Hepatocyte (in vitro differentiated cells): Measurements from ENCODE around the gene ADD2. TPM values are rescaled to one million over a fixed set of nuclear protein-coding genes. Genes with fewer than 3 reads are reported as not detected.

Experiments
- DNase-seq: peaks from one replicate; pipeline ENCODE4 v3.0.0-alpha.2; 2016; ENCODE audit warnings: low spot score
- H2AFZ ChIP-seq: fragments of 200-600 bp; sonication (generic); 2 replicates; pipeline ENCODE4 v1.6.0; 2016; ENCODE audit warnings: antibody characterized with exemption, mild to moderate bottlenecking
- H3K27ac ChIP-seq: fragments of 200-600 bp; sonication (generic); 2 replicates; pipeline ENCODE4 v1.5.1; 2016; ENCODE audit warnings: mild to moderate bottlenecking
- H3K27me3 ChIP-seq: fragments of 200-600 bp; sonication (generic); 2 replicates; pipeline ENCODE4 v1.6.1; 2016
- H3K36me3 ChIP-seq: fragments of 200-600 bp; sonication (generic); replicated peaks from 2 replicates; pipeline ENCODE4 v1.5.1; 2016; ENCODE audit warnings: low read depth; ENCODE audit not compliant: insufficient read depth
- H3K4me1 ChIP-seq: fragments of 200-600 bp; sonication (generic); 2 replicates; pipeline ENCODE4 v1.5.1; 2016; ENCODE audit warnings: mild to moderate bottlenecking, moderate library complexity; ENCODE audit not compliant: insufficient read depth
- H3K4me2 ChIP-seq: fragments of 200-600 bp; sonication (generic); 2 replicates; pipeline ENCODE4 v1.6.0; 2016
- H3K4me3 ChIP-seq: fragments of 200-600 bp; sonication (generic); 2 replicates; pipeline ENCODE4 v1.5.1; 2016; ENCODE audit warnings: mild to moderate bottlenecking
- H3K79me2 ChIP-seq: fragments of 200-600 bp; sonication (generic); 2 replicates; pipeline ENCODE4 v1.6.0; 2017; ENCODE audit warnings: mild to moderate bottlenecking
- H3K9me2 ChIP-seq: fragments of 200-600 bp; sonication (generic); replicated peaks from 2 replicates; pipeline ENCODE4 v1.6.0; 2017; ENCODE audit warnings: mild to moderate bottlenecking; ENCODE audit not compliant: insufficient read depth
- H3K9me3 ChIP-seq: fragments of 200-600 bp; sonication (generic); 2 replicates; pipeline ENCODE4 v1.5.1; 2016; ENCODE audit warnings: low read depth, mild to moderate bottlenecking
- H4K20me1 ChIP-seq: fragments of 200-600 bp; sonication (generic); 2 replicates; pipeline ENCODE4 v1.6.0; 2016; ENCODE audit warnings: mild to moderate bottlenecking; ENCODE audit not compliant: insufficient read depth, poor library complexity, severe bottlenecking
- CTCF ChIP-seq: fragments of 200-600 bp; sonication (generic); IDR thresholded peaks from 2 replicates; pipeline ENCODE4 v1.5.1; 2016; ENCODE audit warnings: antibody characterized with exemption, mild to moderate bottlenecking; ENCODE audit not compliant: poor library complexity
- EZH2 ChIP-seq: fragments of 200-600 bp; sonication (generic); IDR thresholded peaks from 2 replicates; pipeline ENCODE4 v1.6.1; 2016; ENCODE audit warnings: antibody characterized with exemption, mild to moderate bottlenecking, borderline replicate concordance
- EZH2phosphoT487 ChIP-seq: fragments of 200-600 bp; sonication (generic); IDR thresholded peaks from one replicate; pipeline ENCODE4 v1.6.1; 2018; ENCODE audit warnings: antibody characterized with exemption, mild to moderate bottlenecking, low read depth, moderate library complexity; ENCODE audit not compliant: unreplicated experiment, severe bottlenecking
- WGBS: methylation state at CpG from one replicate; pipeline ENCODE4 v1.1.6; 2016; ENCODE audit warnings: low lambda C conversion rate; ENCODE audit errors: missing lambda C conversion rate; 5-methylcytosine and 5-hydroxymethylcytosine counted together
- polyA plus RNA-seq: library from polyadenylated mRNA; unstranded; fragments of >200 nt; fragmentation: Nextera tagmentation; extraction: Ambion mirVana; gene quantifications from 2 replicates; pipeline ENCODE4 v1.2.1, GENCODE V29; 2016
- total RNA-seq: library from RNA; depleted of rRNA; stranded (reverse); fragments of >200 nt; gene quantifications from 2 replicates; pipeline ENCODE4 v1.2.3, GENCODE V29; 2014

The ADD2 gene
- total and polyA plus RNA-seq, 2 experiments from 2014 or later: 0.74 to 2.4 TPM

GRCh38 chr2:70671092-70671675, 96.8 kb downstream of the ADD2 start:
- no peaks in the 10 kb centered on the region for H3K4me1 ChIP-seq
- WGBS: 83% methylated on average over 7 of the region's 7 CpGs
- H2AFZ ChIP-seq: no peak overlapping the region
- TF ChIP-seq EZH2 (no peak), CTCF (no peak), EZH2phosphoT487 (no peak)
- H4K20me1 ChIP-seq: no peaks in the 10 kb centered on the region
- no peaks in the 10 kb centered on the region for H3K9me3 ChIP-seq
- no peak overlapping the region for H3K27ac ChIP-seq
- DNase-seq: no peak
- no peak overlapping the region for H3K4me2 ChIP-seq
- no peaks in the 10 kb centered on the region for H3K79me2 ChIP-seq
- H3K9me2 ChIP-seq: no peaks in the 10 kb centered on the region
- H3K36me3 ChIP-seq: no peaks in the 10 kb centered on the region
- H3K27me3 ChIP-seq: no peaks in the 10 kb centered on the region
- no peak overlapping the region for H3K4me3 ChIP-seq

GRCh38 chr2:70670626-70671025, 97.4 kb downstream of the ADD2 start:
- H3K27ac ChIP-seq: no peak overlapping the region
- no peak overlapping the region for H2AFZ ChIP-seq
- no peaks in the 10 kb centered on the region for H3K4me1 ChIP-seq
- no peaks in the 10 kb centered on the region for H4K20me1 ChIP-seq
- H3K9me2 ChIP-seq: no peaks in the 10 kb centered on the region
- H3K79me2 ChIP-seq: no peaks in the 10 kb centered on the region
- no peak overlapping the region for H3K4me3 ChIP-seq
- WGBS: 94% methylated on average over 3 of the region's 3 CpGs
- no peak overlapping the region for H3K4me2 ChIP-seq
- H3K27me3 ChIP-seq: no peaks in the 10 kb centered on the region
- no peak for DNase-seq
- H3K36me3 ChIP-seq: no peaks in the 10 kb centered on the region
- TF ChIP-seq EZH2 (no peak), CTCF (no peak), EZH2phosphoT487 (no peak)
- no peaks in the 10 kb centered on the region for H3K9me3 ChIP-seq

- no peak for DNase-seq
- H2AFZ ChIP-seq: no peak overlapping the region
- no peaks in the 10 kb centered on the region for H4K20me1 ChIP-seq
- H3K4me3 ChIP-seq: no peak overlapping the region
- no peaks in the 10 kb centered on the region for H3K27me3 ChIP-seq
- H3K36me3 ChIP-seq: no peaks in the 10 kb centered on the region
- H3K9me3 ChIP-seq: no peaks in the 10 kb centered on the region
- no peak overlapping the region for H3K27ac ChIP-seq
- TF ChIP-seq EZH2phosphoT487 (no peak), CTCF (no peak), EZH2 (no peak)
- 75% methylated on average over 1 of the region's 1 CpG for WGBS
- no peak overlapping the region for H3K4me2 ChIP-seq
- no peaks in the 10 kb centered on the region for H3K9me2 ChIP-seq
- H3K4me1 ChIP-seq: no peaks in the 10 kb centered on the region
- H3K79me2 ChIP-seq: no peaks in the 10 kb centered on the region
Observed at GRCh38 chr2:70670202-70670601, 97.8 kb downstream of the ADD2 start.
